Cardiac septum (tissue), 1 donor: Measurements from ENCODE around the gene STEEP1. TPM values are rescaled to one million over a fixed set of nuclear protein-coding genes. Genes with fewer than 3 reads are reported as not detected.
"Not testable (repeated sequence)": the region's sequence is repeated elsewhere in the genome, so short reads cannot be mapped to it uniquely, and the experiment has no call there.

Experiments used
- DNase-seq: peaks from one replicate; pipeline ENCODE4 v3.0.0-alpha.2; 2020; ENCODE audit warnings: low spot score
- intact Hi-C: fragments of 100-400 bp; cut with DNase I; formaldehyde crosslinking; loops from one replicate; pipeline ENCODE4 v1.14.0; 2022
- total RNA-seq: library from RNA; stranded (reverse); fragmentation: NEBNext Ultra II Directional; extraction: Animal tissue kit (Norgen Biotek cat#: 25700); gene quantifications from one replicate; pipeline ENCODE4 v1.2.1, GENCODE V29; 2021
- donor health status: DM: no; HTN: no; CAD: no.

STEEP1 gene
- total RNA-seq, 1 donor from 2014 or later: 17.8 TPM

GRCh38 chrX:119541188-119541587 is 24.0 kb downstream of the STEEP1 start:
- intact Hi-C loops: no loop called here
- no peak for DNase-seq

GRCh38 chrX:119539872-119540271 is 25.3 kb downstream of the STEEP1 start:
- DNase-seq: no peak
- intact Hi-C loops: no loop called here

DNA sequence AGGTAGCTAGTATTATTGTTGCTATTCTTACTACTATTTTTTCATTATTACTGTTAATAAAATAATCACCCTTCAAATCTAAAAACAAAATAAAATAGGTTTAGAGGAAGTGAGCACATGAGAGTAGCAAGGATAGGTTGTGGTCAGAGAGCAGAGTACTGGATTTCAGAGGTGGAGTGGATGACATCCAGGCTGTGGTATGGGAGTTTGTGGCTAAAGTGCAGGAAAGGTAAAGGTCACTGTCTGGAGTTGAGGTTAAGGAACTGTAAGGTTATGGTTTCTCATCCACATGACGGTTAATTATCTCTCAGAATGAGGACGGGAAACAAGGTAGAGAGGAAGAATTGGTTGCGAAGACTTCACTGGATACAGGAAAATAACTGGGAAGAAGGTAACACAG is 27.7 kb downstream of the STEEP1 start:
- intact Hi-C loops: no loop called here
- no peak for DNase-seq

DNA sequence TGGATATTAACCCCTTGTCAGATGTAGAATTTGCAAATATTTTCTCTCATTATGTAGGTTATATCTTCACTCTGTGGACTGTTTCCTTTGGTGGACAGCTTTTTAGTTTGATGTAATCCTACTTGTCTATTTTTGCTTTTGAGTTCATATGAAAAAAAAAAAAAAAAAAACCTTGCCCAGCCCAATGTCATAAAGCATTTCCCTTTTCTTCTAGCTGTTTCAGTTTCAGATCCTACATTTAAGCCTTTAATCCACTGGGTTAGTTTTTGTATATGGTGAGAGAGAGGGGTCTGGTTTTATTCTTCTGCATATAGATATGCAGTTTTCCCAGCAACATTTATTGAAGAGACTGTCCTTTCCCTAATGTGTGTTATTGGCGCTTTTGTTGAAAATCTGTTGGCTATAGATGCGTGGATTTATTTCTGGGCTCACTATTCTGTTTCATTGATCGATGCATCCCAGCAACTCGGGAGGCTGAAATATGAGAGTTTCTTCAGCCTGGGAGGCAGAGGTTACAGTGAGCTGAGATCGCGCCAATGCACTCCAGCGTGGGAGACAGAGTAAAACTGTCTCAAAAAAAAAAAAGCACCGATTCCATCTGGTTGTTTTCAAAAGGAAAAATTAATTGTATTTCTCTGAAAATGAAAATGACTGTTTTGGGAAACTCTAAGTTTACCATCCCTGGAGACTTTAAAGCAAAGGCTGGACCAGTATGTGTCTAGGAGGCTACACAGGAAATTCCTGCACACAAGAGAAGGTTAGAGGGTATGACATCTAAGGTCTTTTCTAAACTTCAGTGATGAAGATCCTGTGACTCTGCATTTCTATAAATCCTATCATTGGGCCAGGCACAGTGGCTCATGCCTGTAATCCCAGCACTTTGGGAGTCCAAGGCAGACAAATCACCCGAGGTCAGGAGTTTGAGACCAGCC is 35.6 kb downstream of the STEEP1 start:
- intact Hi-C loops: no loop called here
- DNase-seq: no peak

DNA sequence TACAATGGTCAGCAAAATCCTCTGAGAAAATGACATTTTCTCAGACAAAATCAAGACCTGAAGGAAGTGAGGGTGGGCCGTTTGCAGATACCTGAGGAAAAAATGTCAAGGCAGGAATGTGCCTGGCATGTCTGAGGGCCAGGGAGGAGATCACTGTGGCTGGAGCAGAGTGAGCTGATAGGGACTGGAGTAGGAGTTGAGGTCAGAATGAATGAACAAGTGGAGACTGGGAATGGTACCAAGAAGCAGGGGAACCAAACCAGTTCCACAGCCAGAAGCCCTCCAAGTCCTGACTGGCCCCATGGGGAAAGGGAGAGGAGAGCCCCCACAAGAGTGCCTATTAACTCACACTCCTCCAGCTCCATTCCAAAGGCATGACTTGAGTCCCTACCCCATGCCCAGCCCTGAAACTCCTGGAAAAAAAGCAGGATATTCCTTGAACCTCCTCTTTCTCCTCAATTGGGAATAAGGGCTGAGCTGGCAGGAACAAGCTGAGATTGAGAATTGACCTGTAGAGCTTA is 41.5 kb downstream of the STEEP1 start:
- intact Hi-C loops: no loop called here
- DNase-seq: no peak

GRCh38 chrX:119521246-119521645 is 44.0 kb downstream of the STEEP1 start:
- intact Hi-C loops: no loop called here
- DNase-seq: no peak

- intact Hi-C loops: loop anchor here (10.0 kb wide), 2 partner anchors 86 to 104 kb away; partner anchors contain the start of gene NKRF
- no peak for DNase-seq
Measured at GRCh38 chrX:119518371-119518770, 46.8 kb downstream of the STEEP1 start.

DNA sequence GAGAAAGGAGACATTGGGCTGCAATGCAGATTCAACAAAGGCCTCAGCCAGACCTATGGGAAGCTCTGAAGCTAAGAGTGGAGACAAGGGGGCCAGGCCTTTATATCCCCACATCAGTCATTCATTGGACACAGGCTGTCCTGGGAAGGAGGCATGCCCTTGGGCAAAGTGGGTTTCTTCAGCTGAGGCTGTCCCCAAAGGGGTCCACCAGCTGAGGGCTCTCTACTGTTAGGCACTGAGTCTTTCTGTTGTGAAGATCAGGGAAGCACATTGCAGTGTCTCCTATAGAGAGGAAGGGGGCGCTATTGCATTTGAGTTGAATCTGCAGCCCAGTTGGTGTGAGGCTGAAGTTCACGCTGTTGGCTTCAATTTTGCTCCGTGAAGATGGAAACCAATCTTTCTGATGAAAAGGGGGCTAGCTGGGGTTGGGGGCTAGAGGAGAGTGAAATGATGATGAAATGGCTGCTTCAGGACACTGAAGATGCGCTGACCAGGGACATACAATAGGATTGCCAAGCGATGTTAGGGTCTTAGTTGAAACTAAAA is 49.0 kb downstream of the STEEP1 start:
- intact Hi-C loops: loop anchor here (2.0 to 10.0 kb wide), 3 partner anchors 89 to 215 kb away; partner anchors contain the start of gene NKRF
- no peak for DNase-seq

GRCh38 chrX:119512146-119512800 is 52.9 kb downstream of the STEEP1 start:
- no peak for DNase-seq
- intact Hi-C loops: loop anchor here (10.0 kb wide), 2 partner anchors 93 to 97 kb away; partner anchors contain the start of gene NKRF

GRCh38 chrX:119507206-119507605 is 58.0 kb downstream of the STEEP1 start:
- intact Hi-C loops: no loop called here
- no peak for DNase-seq

DNA sequence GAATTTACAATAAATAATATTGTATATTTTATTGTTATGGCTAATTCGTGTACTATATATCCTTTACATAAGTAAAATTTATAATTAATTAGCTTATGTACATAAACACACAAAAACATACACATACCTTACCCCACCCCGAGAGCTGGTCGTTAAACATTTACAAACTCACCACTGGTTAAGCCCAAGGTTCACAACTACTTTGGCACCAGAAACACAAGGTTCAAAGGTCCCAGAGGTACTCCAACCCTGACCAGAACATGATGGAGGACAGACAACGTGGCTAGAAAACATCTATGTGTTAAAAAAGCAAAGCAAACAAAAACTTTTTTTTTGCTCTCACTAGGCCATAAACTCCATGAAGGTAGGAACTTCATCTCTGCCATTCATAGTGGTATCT is 59.3 kb downstream of the STEEP1 start:
- intact Hi-C loops: no loop called here
- no peak for DNase-seq

DNA sequence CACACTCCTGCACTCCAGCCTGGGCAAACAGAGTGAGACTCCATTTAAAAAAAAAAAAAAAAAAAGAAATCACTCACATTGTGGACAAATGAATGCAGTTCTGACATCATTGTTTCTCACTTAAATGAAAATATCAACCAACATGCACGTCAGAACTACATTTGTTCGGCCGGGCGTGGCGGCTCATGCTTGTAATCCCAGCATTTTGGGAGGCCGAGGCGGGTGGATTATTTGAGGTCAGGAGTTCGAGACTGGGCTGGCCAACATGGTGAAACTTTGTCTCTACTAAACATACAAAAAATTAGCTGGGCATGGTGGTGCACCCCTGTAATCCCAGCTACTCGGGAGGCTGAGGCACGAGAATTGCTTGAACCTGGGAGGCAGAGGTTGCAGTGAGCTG is 60.1 kb downstream of the STEEP1 start:
- DNase-seq, intact Hi-C loops: not testable (repeated sequence)

- intact Hi-C loops: no loop called here
- no peak for DNase-seq
Measured at GRCh38 chrX:119503484-119503861, 61.7 kb downstream of the STEEP1 start.

GRCh38 chrX:119502727-119503483 is 62.3 kb downstream of the STEEP1 start:
- DNase-seq: no peak
- intact Hi-C loops: no loop called here

- no peak for DNase-seq
- intact Hi-C loops: no loop called here
Measured at GRCh38 chrX:119501511-119502148, 63.6 kb downstream of the STEEP1 start.

DNA sequence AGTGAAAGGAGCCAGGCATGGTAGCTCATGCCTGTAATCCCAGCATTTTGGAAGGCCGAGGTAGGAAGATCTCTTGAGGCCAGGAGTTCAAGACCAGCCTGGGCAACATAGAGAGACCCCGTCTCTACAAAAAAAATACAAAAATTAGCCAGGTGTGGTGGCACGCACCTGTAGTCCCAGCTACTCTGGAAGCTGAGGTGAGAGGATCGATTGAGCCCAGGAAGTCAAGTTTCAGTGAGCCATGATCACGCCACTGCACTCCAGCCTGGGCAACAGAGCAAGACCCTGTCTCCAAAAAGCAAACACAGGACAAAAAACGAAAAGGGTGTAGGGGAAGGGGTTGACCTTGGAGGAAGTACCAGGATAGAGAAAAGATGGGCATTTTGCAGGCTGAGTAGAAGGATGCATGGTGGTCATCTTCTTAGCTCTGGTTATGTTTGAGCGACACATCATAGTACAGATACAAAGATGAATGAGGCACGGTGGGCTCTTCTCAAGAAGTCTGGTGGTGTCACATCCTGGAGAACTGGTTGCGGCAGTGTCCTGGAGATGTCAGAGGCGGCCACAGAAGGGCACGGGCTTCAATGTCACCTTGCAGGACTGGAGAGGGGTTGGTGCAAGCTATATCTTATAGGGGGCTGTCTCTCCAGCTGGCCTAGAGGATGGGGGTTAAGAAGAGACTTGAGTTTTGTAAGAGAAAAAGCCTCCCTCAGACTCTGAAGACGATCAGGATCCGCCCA is 65.0 kb downstream of the STEEP1 start:
- intact Hi-C loops: no loop called here
- no peak for DNase-seq

GRCh38 chrX:119497185-119497584 is 68.0 kb downstream of the STEEP1 start:
- intact Hi-C loops: no loop called here
- DNase-seq: no peak
